ENCODE data around the gene EXOC2. TPM values are rescaled to one million over a fixed set of nuclear protein-coding genes. Genes with fewer than 3 reads are reported as not detected.
"Not testable (repeated sequence)": the region's sequence is repeated elsewhere in the genome, so short reads cannot be mapped to it uniquely, and the experiment has no call there.

EXOC2 gene
- total and polyA plus RNA-seq, 2 donors (not counting 1 experiment from before 2014, with no cell fraction given): 12.2 to 45.0 TPM

DNA sequence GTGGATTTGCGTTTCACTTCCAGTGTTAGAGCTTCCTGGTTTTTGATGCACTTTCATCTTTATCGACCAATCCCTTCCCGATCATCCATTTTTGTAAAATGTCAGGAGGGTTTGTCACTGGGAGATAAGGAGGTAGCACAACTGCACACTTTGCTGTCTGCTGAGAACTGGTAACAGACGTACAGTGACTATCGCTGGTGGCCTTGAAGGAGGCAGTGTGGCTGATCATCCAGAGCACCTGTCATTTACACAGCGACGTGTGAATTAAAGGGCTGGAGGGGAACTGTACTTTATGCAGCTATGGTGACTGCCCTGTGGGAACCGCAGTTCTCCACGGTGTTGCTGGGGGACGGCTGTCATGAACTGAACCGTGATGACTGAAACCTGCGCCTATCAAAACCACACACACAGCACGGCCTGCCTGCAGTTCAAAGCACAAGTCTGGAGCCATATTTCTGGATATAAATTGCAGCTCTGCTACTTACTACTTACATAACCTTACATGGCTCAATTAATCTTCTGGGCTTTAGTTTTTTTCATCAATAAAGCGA is 86.0 kb downstream of the EXOC2 start:
- Histone ChIP-seq H3K4me2 (replicated peaks; ENCODE audit: low read depth, low read length, poor library complexity, severe bottlenecking) (no peak overlapping the region), H3K27ac (ENCODE audit: low read length in 2 of 2) (no peak overlapping the region), H3K79me2 (ENCODE audit: control insufficient read depth, insufficient read depth, low read length) (no peaks in the 10 kb centered on the region), H3K4me1 (ENCODE audit: control insufficient read depth in 2 of 2, insufficient read depth in 2 of 2, low read length in 2 of 2) (peaks cover 4 to 10% of the 10 kb centered on the region in 2 donors), H2AFZ (ENCODE audit: insufficient read depth, low read depth, low read length, poor library complexity, severe bottlenecking) (no peak overlapping the region), H3K9me3 (ENCODE audit: control extremely low read depth in 1 of 3, control insufficient read depth in 2 of 3, insufficient read depth in 1 of 3, low read length in 2 of 3) (no peaks in the 10 kb centered on the region), H3K4me3 (ENCODE audit: control extremely low read depth in 1 of 5, extremely low read depth in 1 of 5, insufficient read depth in 1 of 5, low read depth in 2 of 5, low read length in 4 of 5) (no peak overlapping the region), H3K9ac (ENCODE audit: low read length) (no peak overlapping the region), H4K20me1 (ENCODE audit: control insufficient read depth, insufficient read depth, low read length, poor library complexity, severe bottlenecking) (peaks cover 6% of the 10 kb centered on the region), H3K36me3 (replicated peaks in 1 of 2; ENCODE audit: control extremely low read depth in 1 of 2, control insufficient read depth in 1 of 2, extremely low read depth in 1 of 2, insufficient read depth in 2 of 2, low read length in 1 of 2) (peaks cover 5 to 23% of the 10 kb centered on the region in 2 experiments), H3K27me3 (replicated peaks in 1 of 4; ENCODE audit: control extremely low read depth in 1 of 4, control insufficient read depth in 3 of 4, insufficient read depth in 4 of 4, low read length in 3 of 4) (no peaks in the 10 kb centered on the region)
- POLR2A ChIA-PET: no interaction called here
- Mint-ChIP-seq H3K27ac (no peak overlapping the region), H3K27me3 (no peaks in the 10 kb centered on the region), H3K9me3 (ENCODE audit: insufficient read depth) (no peaks in the 10 kb centered on the region), H3K4me3 (no peak overlapping the region), H3K4me1 (peaks cover 18% of the 10 kb centered on the region)
- intact Hi-C loops (cut with micrococcal nuclease): no loop called here
- TF ChIP-seq, protein P1, sequence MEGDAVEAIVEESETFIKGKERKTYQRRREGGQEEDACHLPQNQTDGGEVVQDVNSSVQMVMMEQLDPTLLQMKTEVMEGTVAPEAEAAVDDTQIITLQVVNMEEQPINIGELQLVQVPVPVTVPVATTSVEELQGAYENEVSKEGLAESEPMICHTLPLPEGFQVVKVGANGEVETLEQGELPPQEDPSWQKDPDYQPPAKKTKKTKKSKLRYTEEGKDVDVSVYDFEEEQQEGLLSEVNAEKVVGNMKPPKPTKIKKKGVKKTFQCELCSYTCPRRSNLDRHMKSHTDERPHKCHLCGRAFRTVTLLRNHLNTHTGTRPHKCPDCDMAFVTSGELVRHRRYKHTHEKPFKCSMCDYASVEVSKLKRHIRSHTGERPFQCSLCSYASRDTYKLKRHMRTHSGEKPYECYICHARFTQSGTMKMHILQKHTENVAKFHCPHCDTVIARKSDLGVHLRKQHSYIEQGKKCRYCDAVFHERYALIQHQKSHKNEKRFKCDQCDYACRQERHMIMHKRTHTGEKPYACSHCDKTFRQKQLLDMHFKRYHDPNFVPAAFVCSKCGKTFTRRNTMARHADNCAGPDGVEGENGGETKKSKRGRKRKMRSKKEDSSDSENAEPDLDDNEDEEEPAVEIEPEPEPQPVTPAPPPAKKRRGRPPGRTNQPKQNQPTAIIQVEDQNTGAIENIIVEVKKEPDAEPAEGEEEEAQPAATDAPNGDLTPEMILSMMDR (IDR thresholded peaks at IDR 0.05): no peak
- no peak for TF ChIP-seq EZH2 (IDR thresholded peaks at IDR 0.05; ENCODE audit: borderline replicate concordance, insufficient read depth, low read depth, low read length, poor library complexity, severe bottlenecking)
- 83% methylated on average over 9 of the region's 14 CpGs for WGBS (ENCODE audit: insufficient coverage)
- ATAC-seq (ENCODE audit: low read depth): no peak
- DNase-seq: no peak
- CTCF ChIA-PET: interaction anchor here (0.8 to 1.0 kb wide), 2 partner anchors 12 to 21 kb away, joined by 3 to 4 read pairs; no protein-coding TSS in a partner anchor

DNA sequence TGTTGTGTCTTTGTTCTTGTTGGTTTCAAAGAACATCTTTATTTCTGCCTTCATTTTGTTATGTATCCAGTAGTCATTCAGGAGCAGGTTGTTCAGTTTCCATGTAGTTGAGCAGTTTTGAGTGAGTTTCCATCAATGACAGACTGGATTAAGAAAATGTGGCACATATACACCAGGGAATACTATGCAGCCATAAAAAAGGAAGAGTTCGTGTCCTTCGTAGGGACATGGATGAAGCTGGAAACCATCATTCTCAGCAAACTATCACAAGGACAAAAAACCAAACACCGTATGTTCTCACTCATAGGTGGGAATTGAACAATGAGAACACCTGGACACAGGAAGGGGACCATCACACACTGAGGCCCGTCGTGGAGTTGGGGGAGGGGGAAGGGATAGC is 87.0 kb downstream of the EXOC2 start:
- no CpG with 5 or more reads among the region's 5 CpGs for WGBS (ENCODE audit: insufficient coverage)
- ATAC-seq (ENCODE audit: low read depth); H3K9me3 Mint-ChIP-seq (ENCODE audit: insufficient read depth); H3K9ac ChIP-seq (ENCODE audit: low read length); H3K27ac Mint-ChIP-seq; H2AFZ ChIP-seq (ENCODE audit: insufficient read depth, low read depth, low read length, poor library complexity, severe bottlenecking); H3K4me2 ChIP-seq (replicated peaks; ENCODE audit: low read depth, low read length, poor library complexity, severe bottlenecking); CTCF ChIA-PET; H3K9me3 ChIP-seq (ENCODE audit: control extremely low read depth in 1 of 3, control insufficient read depth in 2 of 3, insufficient read depth in 1 of 3, low read length in 2 of 3); H4K20me1 ChIP-seq (ENCODE audit: control insufficient read depth, insufficient read depth, low read length, poor library complexity, severe bottlenecking); H3K27ac ChIP-seq (ENCODE audit: low read length in 2 of 2); H3K4me3 Mint-ChIP-seq; H3K27me3 Mint-ChIP-seq; H3K79me2 ChIP-seq (ENCODE audit: control insufficient read depth, insufficient read depth, low read length); POLR2A ChIA-PET; DNase-seq; intact Hi-C loops (cut with micrococcal nuclease); H3K4me3 ChIP-seq (ENCODE audit: control extremely low read depth in 1 of 5, extremely low read depth in 1 of 5, insufficient read depth in 1 of 5, low read depth in 2 of 5, low read length in 4 of 5); H3K4me1 ChIP-seq (ENCODE audit: control insufficient read depth in 2 of 2, insufficient read depth in 2 of 2, low read length in 2 of 2); H3K27me3 ChIP-seq (replicated peaks in 1 of 4; ENCODE audit: control extremely low read depth in 1 of 4, control insufficient read depth in 3 of 4, insufficient read depth in 4 of 4, low read length in 3 of 4): not testable (repeated sequence)
- peaks cover 11% of the 10 kb centered on the region for H3K4me1 Mint-ChIP-seq
- H3K36me3 ChIP-seq (replicated peaks in 1 of 2; ENCODE audit: control extremely low read depth in 1 of 2, control insufficient read depth in 1 of 2, extremely low read depth in 1 of 2, insufficient read depth in 2 of 2, low read length in 1 of 2): peaks cover 5 to 23% of the 10 kb centered on the region in 2 experiments

All from B cell (primary cell).